ENCODE results near the gene LMX1B. TPM values are rescaled to one million over a fixed set of nuclear protein-coding genes. Genes with fewer than 3 reads are reported as not detected.

LMX1B gene
- total RNA-seq, 1 experiment from 2014 or later = 0.55 TPM

DNA sequence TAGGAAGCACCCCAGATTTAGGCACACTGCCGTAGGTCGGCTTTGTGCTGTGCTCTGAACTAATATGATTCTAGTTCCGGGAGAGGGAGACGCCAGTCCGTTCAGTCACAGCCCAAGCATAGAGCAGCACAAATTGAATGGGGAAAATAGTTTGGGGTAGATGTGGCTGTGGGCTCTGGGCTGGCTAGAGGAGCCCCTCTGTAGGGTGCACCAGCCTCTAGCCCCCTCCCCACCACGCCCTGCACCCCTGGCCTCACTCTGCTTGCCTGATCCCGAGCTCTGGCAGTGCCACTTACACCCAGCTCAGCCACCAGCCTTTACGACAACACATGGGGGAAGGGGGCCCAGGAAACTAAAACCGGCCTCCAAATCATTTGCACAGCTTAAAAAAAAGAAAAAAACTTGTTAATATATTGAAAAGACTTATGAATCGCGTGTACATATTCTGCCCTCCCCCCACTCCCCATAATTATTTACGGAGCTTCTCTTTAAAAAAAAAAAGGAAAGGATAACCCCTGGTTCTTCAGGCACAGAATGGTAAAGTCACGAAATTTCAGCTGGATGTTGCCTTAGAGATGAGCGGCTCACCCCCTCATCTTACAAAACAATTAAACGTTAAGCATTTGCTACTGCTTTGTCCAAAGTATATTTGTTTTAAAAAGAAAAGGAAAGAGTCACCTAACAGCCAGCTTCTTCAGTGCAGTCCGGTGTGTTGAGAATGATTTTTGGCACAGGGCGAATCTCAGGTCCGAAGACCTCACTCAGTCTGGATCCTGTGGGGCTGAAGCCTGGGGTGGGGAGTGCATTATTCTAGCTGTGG lies 3.5 kb downstream of the LMX1B start:
- no peak for DNase-seq (ENCODE audit: low read depth)

- no peak for DNase-seq (ENCODE audit: low read depth)
Measured at GRCh38 chr9:126617823-126618165, 4.1 kb downstream of the LMX1B start.

- DNase-seq (ENCODE audit: low read depth) = no peak
Measured at GRCh38 chr9:126618190-126618584, 4.5 kb downstream of the LMX1B start.

DNA sequence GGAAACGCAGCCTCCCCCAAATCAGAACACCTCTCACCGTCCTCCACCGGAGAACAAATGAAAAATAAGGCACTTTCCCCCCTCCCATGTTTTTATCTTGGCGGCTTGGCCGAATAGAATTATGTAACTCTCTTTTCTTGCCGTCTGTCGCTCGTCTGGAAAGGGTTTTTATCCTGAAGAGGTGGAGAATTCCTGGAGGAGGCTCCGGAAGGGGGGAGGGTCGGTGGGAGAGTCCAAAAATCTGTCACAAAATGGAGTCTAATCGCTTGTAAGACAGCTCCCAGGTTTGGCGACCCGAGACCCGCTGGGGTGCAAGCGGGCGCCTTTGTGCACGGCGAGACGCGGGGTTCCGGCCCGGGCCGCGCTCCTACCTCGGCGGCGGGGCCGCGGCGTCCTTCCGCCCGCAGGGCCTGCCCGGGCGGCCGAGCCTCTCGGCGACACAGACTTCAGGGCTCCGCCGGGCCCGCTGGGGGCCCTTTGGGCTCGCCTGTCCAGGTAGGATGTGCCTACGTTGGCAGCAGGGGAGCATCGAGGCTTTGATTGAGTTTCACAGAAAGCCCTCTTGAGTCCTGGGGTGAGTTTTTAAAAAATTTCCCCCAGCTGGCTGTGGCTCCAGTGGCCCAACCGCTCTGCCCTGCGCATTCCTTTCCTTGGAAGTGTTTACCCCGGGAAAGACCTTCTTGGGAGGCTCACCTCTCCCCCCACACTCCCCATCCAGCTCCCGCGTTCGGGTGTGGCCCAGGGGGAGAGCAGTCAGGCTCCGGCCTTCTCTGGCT lies 5.0 kb downstream of the LMX1B start:
- no peak for DNase-seq (ENCODE audit: low read depth)

DNA sequence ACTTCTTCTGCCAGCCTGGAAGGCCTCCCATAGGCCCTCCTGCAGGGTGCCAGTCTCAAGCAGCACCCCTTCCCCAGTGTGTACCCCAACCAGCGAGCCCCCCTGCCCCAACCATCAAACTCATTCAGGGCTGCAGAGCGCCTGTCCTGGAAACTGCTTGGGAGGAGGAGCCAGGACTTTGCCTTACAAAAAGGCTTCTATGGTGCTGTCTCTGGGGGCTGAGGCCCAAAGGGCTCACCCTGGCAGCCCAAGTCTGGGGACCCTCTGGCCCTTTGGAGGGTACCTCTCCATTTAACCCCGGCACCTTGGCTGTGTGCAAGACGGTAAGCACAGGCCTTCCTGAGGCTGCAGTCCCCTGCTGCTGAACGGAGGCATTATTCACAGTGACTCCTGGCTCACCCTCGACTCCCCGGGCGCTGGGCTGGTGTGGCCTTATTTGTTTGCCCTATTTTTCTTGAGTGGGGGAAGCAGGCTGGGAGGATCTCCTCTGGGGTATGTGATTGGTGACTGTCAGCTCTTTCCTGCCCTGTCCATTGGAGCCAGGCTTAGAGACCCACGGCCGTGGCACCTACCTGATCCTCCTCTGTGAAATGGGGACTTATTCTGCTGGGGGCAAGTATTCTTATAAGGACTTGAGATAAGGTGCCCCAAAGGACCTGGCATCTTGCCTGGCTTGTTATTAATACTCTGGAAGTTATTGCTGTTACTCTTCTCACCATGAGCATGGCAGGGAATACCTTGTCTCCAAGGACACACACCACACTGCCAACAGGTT lies 5.8 kb downstream of the LMX1B start:
- DNase-seq (ENCODE audit: low read depth) = no peak

DNA sequence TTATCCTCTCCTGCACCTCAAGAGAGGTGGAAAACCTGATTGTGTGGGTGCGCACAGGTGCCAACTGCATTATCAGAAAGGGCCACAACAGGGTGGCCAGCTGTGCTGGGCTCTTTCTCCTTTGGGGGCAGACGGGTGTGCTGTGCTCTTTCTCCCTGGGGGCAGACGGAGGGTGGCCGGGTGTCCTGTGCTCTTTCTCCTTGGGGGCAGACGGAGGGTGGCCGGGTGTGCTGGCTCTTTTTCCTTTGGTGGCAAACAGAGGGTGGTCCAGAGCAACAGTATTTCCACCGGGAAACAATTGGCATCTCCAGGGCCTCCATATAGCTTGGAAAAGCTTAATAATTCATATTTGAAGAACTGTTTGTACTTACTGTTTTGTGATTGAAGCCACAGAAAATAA lies 6.8 kb downstream of the LMX1B start:
- no peak for DNase-seq (ENCODE audit: low read depth)

DNA sequence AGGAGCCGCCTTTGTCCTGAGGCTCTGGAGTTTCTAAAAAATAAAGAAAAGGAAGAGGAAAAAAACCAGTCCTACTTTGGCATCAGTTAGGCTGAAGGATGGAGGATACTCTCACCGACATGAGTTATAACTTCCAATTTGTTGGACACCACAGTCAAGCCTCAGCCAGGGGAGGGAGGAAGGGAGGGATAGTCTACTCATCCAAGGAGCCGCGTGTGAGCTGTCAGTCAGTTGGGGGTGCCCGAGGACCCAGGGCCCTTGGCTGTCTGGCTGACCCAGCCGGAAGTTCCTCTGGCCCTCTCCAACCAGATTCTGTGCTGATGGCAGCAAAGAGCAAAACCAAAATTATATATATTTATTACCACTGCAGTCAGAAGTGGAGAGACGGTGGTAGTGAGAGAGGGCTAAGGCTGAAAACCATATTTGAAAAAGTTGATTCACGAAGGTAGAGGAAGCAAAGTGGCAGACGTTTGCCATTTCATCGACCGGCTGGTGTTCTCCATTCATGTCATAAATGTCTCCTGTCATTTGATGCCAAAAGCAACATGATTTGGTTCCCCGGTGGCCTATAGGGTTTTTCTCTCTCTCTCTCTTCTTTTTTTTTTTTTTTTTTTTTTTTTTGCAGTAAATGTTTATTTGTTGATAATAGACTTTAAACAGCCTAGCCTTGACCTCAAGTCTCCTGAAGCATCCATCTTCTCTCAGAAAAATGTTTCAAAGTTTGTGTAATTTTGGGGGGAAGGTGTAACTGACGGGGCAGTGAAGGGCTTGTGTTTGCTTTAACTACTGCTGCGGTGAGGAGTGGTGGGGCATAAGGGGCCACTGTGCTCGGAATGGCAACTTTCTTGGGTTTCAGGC lies 7.6 kb downstream of the LMX1B start:
- DNase-seq (ENCODE audit: low read depth) = no peak

DNA sequence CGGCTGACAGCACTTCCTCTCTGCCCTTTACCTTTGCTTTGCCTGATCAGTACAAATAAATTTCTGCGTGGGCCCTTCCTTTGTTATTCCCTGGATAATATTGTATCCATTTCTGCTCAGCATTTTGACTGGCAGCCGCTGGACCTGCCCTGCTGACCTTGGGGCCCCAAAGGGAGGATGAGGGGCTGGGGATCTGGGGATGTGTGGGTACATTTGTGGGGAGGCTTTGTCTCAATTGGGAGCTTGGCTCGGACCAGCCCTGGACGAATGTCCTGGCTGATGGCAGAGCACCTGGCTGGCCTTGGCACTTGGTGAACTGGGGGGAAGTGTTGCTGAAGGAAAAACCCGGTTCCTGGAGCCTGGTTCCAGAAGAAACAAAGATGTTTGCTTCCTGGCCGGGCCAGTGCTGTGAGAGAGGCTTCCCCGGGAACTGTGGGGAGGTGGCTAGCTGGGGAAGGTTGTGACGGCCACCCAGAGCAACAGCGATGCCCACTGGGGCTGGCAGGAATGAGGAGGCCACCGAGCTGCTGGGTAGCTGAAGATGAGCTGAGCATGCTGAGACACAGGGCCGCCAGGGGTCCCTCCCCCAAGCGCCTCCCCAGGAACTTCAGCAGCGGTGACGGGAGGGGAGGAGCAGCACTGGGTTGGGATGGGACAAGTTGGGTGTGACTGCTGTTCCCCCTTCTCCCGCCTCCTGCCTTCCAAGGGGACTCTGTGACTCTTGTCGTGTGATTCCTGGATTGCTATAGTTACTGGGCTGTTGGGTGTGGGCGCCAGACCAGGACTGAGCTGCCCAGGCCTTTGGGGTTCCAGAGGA lies 8.4 kb downstream of the LMX1B start:
- no peak for DNase-seq (ENCODE audit: low read depth)

DNA sequence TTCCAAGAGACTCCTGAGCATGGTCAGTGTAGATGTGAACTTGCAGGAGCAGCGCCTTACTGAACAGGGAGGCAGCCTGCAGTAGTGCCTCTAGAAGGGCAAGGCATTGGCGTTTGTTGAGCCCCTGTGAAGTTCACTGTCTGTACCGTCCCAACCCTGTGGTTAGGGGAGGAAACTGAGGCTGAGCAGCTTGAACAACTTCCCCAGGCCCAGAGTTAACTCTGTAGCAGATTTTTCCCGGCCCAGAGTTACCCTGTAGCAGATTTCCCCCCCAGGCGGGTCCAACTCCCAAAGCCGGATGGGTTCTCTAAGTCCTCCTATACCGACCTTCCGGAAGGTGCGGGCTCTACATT lies 9.6 kb downstream of the LMX1B start:
- no peak for DNase-seq (ENCODE audit: low read depth)

DNA sequence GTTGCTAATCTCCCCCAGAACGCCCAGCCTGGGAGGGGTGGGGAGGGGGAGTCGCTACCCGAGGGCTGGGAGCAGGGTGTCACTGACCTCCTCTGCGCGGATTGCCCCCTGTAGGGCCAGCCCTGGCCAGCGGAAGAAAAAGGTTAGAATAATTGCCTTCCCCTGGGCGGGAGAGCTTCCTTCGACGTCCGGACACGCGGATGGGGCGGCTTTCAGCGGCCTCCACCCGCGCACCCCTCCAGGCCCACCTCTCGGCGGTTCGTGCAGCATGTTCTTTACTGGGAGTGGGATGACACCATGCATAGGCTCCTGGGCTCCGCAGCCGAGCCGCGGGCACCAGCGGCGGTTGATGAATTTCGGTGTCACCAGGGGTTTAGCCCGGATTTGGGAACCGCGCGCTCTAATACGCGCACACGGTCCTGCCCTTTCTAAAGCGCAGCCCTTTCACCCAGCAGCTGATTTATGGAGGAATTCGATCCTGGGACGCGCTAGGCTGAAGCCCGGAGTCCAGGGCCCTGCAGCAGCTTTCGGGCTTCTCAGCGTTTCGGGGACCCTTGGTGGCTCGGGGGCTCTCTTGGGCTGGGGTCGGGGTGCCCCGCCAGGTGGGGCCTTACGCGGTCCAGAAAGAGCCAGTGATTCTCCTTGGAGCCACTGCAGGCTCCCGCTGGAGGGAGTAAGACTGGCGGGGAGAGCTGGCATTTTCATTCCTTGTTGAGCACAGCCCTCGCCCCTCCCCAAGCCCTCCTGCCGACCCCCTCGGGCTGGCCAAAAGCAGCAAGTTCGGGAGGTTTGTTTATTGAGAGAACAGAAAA lies 10.1 kb downstream of the LMX1B start:
- DNase-seq (ENCODE audit: low read depth) = no peak

DNA sequence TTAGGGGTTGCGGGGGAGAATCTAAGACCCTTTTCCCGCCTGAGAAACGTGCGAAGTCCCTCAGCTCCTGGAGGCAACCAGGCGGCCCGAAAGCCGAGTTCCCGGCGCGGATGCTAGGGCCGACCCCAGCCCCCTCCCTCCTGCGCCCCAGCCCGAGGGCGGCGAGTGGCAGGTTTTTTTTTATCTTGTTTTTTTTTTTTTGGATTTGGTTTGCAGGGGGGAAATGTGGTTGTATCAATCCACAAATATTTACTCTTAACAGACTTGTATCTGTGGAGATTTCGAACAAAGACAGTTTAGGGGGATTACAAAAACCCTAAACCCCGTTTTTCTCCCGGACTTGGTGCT lies 10.7 kb downstream of the LMX1B start:
- no peak for DNase-seq (ENCODE audit: low read depth)

DNA sequence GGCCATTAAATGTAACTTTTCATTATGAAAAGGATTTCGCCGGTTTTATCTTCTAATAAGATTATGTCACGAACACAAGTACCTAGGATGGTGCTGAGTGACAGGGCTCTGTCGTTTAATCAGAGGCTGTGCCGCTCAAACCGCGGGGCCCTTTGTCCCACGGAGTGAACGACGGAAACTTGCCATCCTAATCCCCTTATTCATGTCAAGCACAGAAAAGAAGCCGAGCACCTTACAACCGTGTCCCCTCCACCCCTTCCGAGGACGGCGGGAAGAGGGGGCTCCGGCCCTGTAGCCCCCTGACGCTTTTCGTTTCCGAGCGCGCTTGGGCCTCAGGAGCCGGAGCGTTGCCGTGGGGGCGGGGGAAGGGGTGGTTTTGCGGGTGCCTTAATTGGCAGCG lies 11.2 kb downstream of the LMX1B start:
- no peak for DNase-seq (ENCODE audit: low read depth)

DNA sequence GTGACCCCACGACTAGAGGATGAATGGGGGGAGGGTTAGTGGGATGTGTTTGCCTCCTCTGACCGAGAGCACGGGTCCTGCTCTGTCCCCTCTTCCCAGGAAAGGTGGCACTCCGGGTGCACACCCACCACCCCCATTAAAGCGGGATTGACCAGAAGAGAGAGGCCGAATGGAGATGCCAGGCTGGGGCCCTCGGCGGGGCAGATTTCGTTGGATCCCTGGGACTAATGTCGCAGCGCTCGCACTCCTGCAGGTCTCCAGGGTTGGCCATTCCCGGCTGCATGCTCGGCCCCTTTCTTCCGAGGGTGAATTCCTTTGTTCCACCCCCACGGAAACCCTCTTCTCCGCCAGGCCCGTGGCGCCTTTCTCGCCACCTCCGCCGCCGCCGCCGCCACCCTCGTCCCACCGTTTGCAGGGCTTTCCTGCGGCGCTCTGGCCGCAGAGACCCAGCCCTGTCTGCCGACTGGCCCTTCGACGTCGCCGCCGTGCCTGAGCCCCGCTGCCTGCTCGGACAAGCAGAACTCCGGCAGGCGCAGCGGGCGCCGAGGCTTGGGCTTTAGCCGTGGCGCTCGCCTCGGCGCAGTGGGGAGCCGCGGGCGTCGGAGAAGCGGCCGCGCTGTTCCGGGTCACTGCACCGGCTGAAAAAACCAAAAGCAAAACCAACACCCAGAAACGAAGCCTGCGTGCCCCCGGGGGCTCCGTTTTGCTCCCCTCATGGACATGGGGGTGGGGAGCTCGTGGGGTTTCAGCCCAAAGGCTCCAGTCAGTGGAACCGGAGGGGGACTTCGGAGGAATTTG lies 11.8 kb downstream of the LMX1B start:
- DNase-seq (ENCODE audit: low read depth) = no peak

GRCh38 chr9:126626127-126626925 lies 12.6 kb downstream of the LMX1B start:
- no peak for DNase-seq (ENCODE audit: low read depth)

- no peak for DNase-seq (ENCODE audit: low read depth)
Measured at GRCh38 chr9:126626926-126627233, 13.2 kb downstream of the LMX1B start.

- DNase-seq (ENCODE audit: low read depth) = no peak
Measured at GRCh38 chr9:126628146-126628545, 14.4 kb downstream of the LMX1B start.

GRCh38 chr9:126628969-126629674 lies 15.4 kb downstream of the LMX1B start:
- no peak for DNase-seq (ENCODE audit: low read depth)

All from HT1080 (cell line).